Left ventricle myocardium inferior (tissue), 1 donor: ENCODE results near the gene AIG1. TPM values are rescaled to one million over a fixed set of nuclear protein-coding genes. Genes with fewer than 3 reads are reported as not detected.

ENCODE experiments used
- DNase-seq: peaks from one replicate; pipeline ENCODE4 v3.0.0-alpha.2; 2020
- H3K27ac ChIP-seq: fragments of 200-600 bp; replicated peaks from 2 replicates; pipeline ENCODE4 v1.8.0; 2021
- H3K27me3 ChIP-seq: fragments of 200-600 bp; 2 replicates; pipeline ENCODE4 v1.8.0; 2021; ENCODE audit warnings: low read depth
- H3K36me3 ChIP-seq: fragments of 200-600 bp; 2 replicates; pipeline ENCODE4 v1.8.0; 2021
- H3K4me1 ChIP-seq: fragments of 200-600 bp; 2 replicates; pipeline ENCODE4 v1.8.0; 2021
- H3K4me3 ChIP-seq: fragments of 200-600 bp; 2 replicates; pipeline ENCODE4 v1.8.0; 2021; ENCODE audit warnings: mild to moderate bottlenecking, moderate library complexity
- H3K9me3 ChIP-seq: fragments of 200-600 bp; replicated peaks from 2 replicates; pipeline ENCODE4 v1.8.0; 2021
- CTCF ChIP-seq: fragments of 200-600 bp; IDR thresholded peaks from 2 replicates; pipeline ENCODE4 v1.8.0; 2021; ENCODE audit warnings: antibody characterized with exemption, mild to moderate bottlenecking, borderline replicate concordance
- intact Hi-C: fragments of 100-400 bp; cut with micrococcal nuclease; formaldehyde crosslinking; loops from one replicate; pipeline ENCODE4 v1.11.0; 2022
- total RNA-seq: library from RNA; stranded (reverse); fragmentation: NEBNext Ultra II Directional; extraction: Animal tissue kit (Norgen Biotek cat#: 25700); gene quantifications from one replicate; pipeline ENCODE4 v1.2.1, GENCODE V29; 2021
- donor health status: DM: no; HTN: yes; CAD: no; lungs with severe emphysema.

The AIG1 gene
- total RNA-seq, 1 donor from 2014 or later = 76.5 TPM

- intact Hi-C loops = no loop called here
- TF ChIP-seq CTCF = no peak
These were observed 315.7 kb downstream of the AIG1 start for GRCh38 chr6:143376375-143376774.

GRCh38 chr6:143376861-143377260, 316.2 kb downstream of the AIG1 start:
- H3K4me1 ChIP-seq = no peaks in the 10 kb centered on the region
- no peak for DNase-seq
- no peak overlapping the region for H3K27ac ChIP-seq
- H3K36me3 ChIP-seq = no peaks in the 10 kb centered on the region
- H3K4me3 ChIP-seq = no peak overlapping the region
- no peak for TF ChIP-seq CTCF
- intact Hi-C loops = no loop called here
- no peaks in the 10 kb centered on the region for H3K9me3 ChIP-seq
- H3K27me3 ChIP-seq = no peaks in the 10 kb centered on the region

More at GRCh38 chr6:143376375-143376774, 315.7 kb downstream of the AIG1 start:
- Histone ChIP-seq H3K4me1 (no peaks in the 10 kb centered on the region), H3K27ac (no peak overlapping the region), H3K9me3 (no peaks in the 10 kb centered on the region), H3K36me3 (no peaks in the 10 kb centered on the region), H3K27me3 (no peaks in the 10 kb centered on the region), H3K4me3 (no peak overlapping the region)
- DNase-seq = no peak

GRCh38 chr6:143385636-143386035, 324.9 kb downstream of the AIG1 start:
- DNase-seq = no peak
- Histone ChIP-seq H3K27me3 (no peaks in the 10 kb centered on the region), H3K4me3 (no peak overlapping the region), H3K27ac (no peak overlapping the region), H3K36me3 (no peaks in the 10 kb centered on the region), H3K4me1 (no peaks in the 10 kb centered on the region), H3K9me3 (peaks cover 7% of the 10 kb centered on the region)
- TF ChIP-seq CTCF = no peak
- intact Hi-C loops = no loop called here

- no peaks in the 10 kb centered on the region for H3K36me3 ChIP-seq
- no peak for TF ChIP-seq CTCF
- no peaks in the 10 kb centered on the region for H3K9me3 ChIP-seq
- no peaks in the 10 kb centered on the region for H3K4me1 ChIP-seq
- no peak overlapping the region for H3K27ac ChIP-seq
- peaks cover 3% of the 10 kb centered on the region for H3K27me3 ChIP-seq
- no peak overlapping the region for H3K4me3 ChIP-seq
- intact Hi-C loops = no loop called here
- DNase-seq = no peak
These were observed 329.6 kb downstream of the AIG1 start for GRCh38 chr6:143390278-143390677.

Other genes with a start within 250 kb of the AIG1 start
- 16.2 TPM for gene HIVEP2, start 115.7 kb upstream of the AIG1 start, total RNA-seq